Lower leg skin (tissue), 4 donors: ENCODE data around the gene SLC46A1. TPM values are rescaled to one million over a fixed set of nuclear protein-coding genes. Genes with fewer than 3 reads are reported as not detected.

Experiments used
- DNase-seq, 2 donors: peaks; one replicate each; pipeline ENCODE4 v3.0.0-alpha.2; 2019; ENCODE audit warnings: low spot score in 2 of 2
- H3K4me3 ChIP-seq: fragments of 200-600 bp; sonication (generic); 2 replicates; pipeline ENCODE4 v1.5.1; 2017; ENCODE audit warnings: mild to moderate bottlenecking, low read depth; ENCODE audit not compliant: poor library complexity, severe bottlenecking
- POLR2A ChIP-seq, 2 donors: fragments of 450-650 bp; IDR thresholded peaks; one replicate each; pipeline ENCODE4 v1.6.1; 2016 to 2017; ENCODE audit warnings: antibody characterized with exemption in 2 of 2, mild to moderate bottlenecking in 1 of 2, moderate library complexity in 1 of 2
- WGBS, 2 donors: methylation state at CpG; one replicate each; pipeline ENCODE4 v1.1.5; 2018; 5-methylcytosine and 5-hydroxymethylcytosine counted together
- intact Hi-C: fragments of 100-400 bp; cut with DNase I; formaldehyde crosslinking; loops from one replicate; pipeline ENCODE4 v1.15.0; 2023; ENCODE audit warnings: low total_unique reads
- total RNA-seq, 4 donors: library from RNA; depleted of rRNA; stranded (reverse); fragments of >200 nt; gene quantifications; one replicate each; pipeline ENCODE4 v1.1.0, GENCODE V29; 2016
- TF ChIP-seq, protein P1 (sequence below), 3 donors: fragments of 450-650 bp; IDR thresholded peaks; one replicate each; pipeline ENCODE4 v1.5.1; 2016; ENCODE audit warnings: antibody characterized with exemption in 3 of 3, mild to moderate bottlenecking in 3 of 3, moderate library complexity in 2 of 3

Gene SLC46A1
- total RNA-seq, 4 donors from 2014 or later, result 0.89 to 11.5 (median 4.5) TPM

- intact Hi-C loops, result no loop called here
- no peak for TF ChIP-seq POLR2A (IDR thresholded peaks at IDR 0.05)
- TF ChIP-seq, protein P1, sequence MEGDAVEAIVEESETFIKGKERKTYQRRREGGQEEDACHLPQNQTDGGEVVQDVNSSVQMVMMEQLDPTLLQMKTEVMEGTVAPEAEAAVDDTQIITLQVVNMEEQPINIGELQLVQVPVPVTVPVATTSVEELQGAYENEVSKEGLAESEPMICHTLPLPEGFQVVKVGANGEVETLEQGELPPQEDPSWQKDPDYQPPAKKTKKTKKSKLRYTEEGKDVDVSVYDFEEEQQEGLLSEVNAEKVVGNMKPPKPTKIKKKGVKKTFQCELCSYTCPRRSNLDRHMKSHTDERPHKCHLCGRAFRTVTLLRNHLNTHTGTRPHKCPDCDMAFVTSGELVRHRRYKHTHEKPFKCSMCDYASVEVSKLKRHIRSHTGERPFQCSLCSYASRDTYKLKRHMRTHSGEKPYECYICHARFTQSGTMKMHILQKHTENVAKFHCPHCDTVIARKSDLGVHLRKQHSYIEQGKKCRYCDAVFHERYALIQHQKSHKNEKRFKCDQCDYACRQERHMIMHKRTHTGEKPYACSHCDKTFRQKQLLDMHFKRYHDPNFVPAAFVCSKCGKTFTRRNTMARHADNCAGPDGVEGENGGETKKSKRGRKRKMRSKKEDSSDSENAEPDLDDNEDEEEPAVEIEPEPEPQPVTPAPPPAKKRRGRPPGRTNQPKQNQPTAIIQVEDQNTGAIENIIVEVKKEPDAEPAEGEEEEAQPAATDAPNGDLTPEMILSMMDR (IDR thresholded peaks at IDR 0.05), result no peak
- WGBS, 2 donors, result 76 to 84% methylated on average over 6 of the region's 6 CpGs
- H3K4me3 ChIP-seq, result no peak overlapping the region
- DNase-seq, result no peak
Measured at GRCh38 chr17:28395968-28396367, 10.0 kb downstream of the SLC46A1 start.

DNA sequence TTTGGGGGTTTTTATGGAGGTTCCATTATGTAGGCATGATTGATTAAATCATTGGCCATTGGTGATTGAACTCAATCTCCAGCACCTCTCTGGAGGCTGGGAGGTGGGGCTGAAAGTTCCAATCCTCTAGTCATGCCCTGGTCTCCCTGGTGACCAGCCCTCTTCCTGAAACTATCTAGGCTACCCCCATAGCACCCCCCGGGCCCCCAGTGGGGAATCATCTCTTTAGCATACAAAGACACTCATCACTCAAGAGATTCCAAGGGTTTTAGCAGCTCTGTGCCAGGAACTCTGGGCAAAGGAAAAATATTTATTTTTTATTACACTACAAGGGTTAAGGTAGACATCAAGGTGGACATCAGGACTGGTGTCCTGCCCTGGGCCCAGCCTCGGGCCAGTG, 10.6 kb downstream of the SLC46A1 start:
- no peak for TF ChIP-seq POLR2A (IDR thresholded peaks at IDR 0.05)
- TF ChIP-seq, protein P1 (IDR thresholded peaks at IDR 0.05), result no peak
- H3K4me3 ChIP-seq, result no peak overlapping the region
- intact Hi-C loops, result no loop called here
- no peak for DNase-seq
- WGBS, 2 donors, result 40 to 41% methylated on average over 2 of the region's 2 CpGs

GRCh38 chr17:28394337-28395116, 11.5 kb downstream of the SLC46A1 start:
- intact Hi-C loops, result no loop called here
- TF ChIP-seq POLR2A (IDR thresholded peaks at IDR 0.05), result no peak
- TF ChIP-seq, protein P1 (IDR thresholded peaks at IDR 0.05), result no peak
- WGBS, 2 donors, result 68 to 69% methylated on average over 7 of the region's 7 CpGs
- no peak overlapping the region for H3K4me3 ChIP-seq
- no peak for DNase-seq

DNA sequence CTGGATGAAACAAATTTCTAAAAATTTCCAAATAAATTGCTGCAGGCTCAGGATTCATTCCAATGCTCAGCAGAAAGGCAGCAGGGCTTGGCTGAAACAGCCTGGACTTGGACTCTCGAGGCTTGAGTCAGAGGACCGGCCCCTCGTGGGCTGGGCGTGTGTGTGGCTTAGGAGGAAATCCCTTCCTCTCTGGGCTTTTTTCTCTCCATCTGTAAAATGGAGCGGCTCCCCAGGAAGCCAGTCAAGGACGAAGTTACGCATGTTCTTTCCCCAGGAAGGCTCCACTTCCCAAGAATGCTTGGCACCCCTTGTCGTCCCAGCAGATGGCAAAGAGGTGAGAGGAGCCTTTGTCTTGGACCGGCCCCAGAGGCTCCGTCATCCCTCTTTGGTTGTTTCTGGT, 13.5 kb downstream of the SLC46A1 start:
- no peak overlapping the region for H3K4me3 ChIP-seq
- TF ChIP-seq POLR2A (IDR thresholded peaks at IDR 0.05), result no peak
- TF ChIP-seq, protein P1 (IDR thresholded peaks at IDR 0.05), result no peak
- intact Hi-C loops, result no loop called here
- 70 to 77% methylated on average over 10 of the region's 10 CpGs for WGBS, 2 donors
- no peak for DNase-seq

DNA sequence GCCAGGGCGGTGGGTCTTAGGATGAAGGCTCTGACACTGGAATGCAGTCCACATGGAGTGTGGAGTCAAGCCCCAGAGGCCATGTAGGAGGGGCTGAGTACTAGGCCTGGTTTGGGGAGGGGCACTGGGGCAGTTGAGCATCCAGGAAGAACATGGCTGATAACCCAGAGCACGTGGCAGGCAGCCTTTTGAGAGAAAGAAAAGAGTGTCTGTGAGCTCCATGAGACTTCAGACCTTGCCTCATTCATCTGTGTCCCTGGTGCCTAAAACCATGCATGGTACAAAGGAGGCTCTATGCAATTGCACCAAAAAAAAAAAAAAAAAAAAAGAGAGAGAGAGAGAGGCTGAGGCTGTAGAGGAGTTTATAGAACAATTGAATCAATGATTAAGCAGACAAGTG, 14.6 kb downstream of the SLC46A1 start:
- no peak overlapping the region for H3K4me3 ChIP-seq
- no peak for DNase-seq
- no peak for TF ChIP-seq POLR2A (IDR thresholded peaks at IDR 0.05)
- TF ChIP-seq, protein P1 (IDR thresholded peaks at IDR 0.05), result no peak
- WGBS, 2 donors, result 46 to 50% methylated on average over 2 of the region's 2 CpGs
- intact Hi-C loops, result no loop called here

DNA sequence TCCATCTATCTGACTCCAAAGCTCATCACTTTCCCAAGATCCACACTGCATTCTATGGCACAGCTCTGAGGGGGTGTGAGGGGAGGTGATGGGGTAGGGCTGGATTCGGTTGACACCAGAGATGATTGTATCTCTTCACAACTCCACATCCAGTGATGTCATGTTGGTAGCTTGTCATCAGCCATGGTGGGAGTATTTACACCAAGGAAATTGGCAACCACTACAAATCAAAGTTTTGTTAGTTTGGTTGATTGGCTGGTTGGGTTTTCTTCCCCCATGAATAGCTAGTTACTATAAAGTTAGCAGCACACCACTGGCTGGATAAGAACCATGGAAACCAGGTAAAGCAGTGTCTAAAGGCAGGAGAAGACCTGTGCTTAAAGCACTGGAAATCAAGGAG, 15.0 kb downstream of the SLC46A1 start:
- no peak for DNase-seq
- 86 to 100% methylated on average over 1 of the region's 1 CpG for WGBS, 2 donors
- intact Hi-C loops, result no loop called here
- H3K4me3 ChIP-seq, result no peak overlapping the region
- TF ChIP-seq, protein P1 (IDR thresholded peaks at IDR 0.05), result no peak
- TF ChIP-seq POLR2A (IDR thresholded peaks at IDR 0.05), result no peak
